ENCODE measurements around the gene PLXNA3. TPM values are rescaled to one million over a fixed set of nuclear protein-coding genes. Genes with fewer than 3 reads are reported as not detected.
A peak's percentile ranks its signal among the peaks of the same experiment; 100 is the strongest.

The PLXNA3 gene
- total RNA-seq, 1 experiment from 2014 or later = 36.3 TPM

DNA sequence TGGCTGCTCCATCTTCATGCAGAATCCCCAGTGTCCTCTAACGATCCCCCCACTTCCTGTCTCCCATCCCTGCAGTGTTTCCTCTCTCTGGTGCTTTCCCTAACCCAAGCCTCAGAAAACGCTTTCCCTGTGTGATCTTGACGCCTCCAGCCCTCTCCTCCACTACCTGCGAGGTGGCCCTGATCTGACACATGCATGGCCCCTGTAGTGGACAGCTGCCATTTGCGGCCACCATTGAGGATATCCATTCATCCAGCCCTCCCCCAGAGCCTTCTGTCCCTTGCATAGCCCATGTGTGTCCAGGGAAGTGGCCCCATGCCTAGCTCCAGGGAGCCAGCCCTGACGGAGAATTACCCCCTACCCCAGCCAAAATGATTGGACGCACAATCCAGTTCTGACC is 25.2 kb downstream of the PLXNA3 start:
- H3K79me1 ChIP-seq (ENCODE audit: insufficient read depth, low read depth, low read length, poor library complexity, severe bottlenecking) = no peaks in the 10 kb centered on the region
- no peak overlapping the region for H3K27ac ChIP-seq (ENCODE audit: insufficient read length, low read depth, low read length)
- WGBS (ENCODE audit: extremely low coverage, insufficient read length, low lambda C conversion rate) = no CpG with 5 or more reads among the region's 7 CpGs
- DNase-seq = peak; percentile 16
- no peak overlapping the region for H2AK5ac ChIP-seq (ENCODE audit: insufficient read length, low read length)
- no peak overlapping the region for H2AFZ ChIP-seq (ENCODE audit: low read length)
- no peak overlapping the region for H3K14ac ChIP-seq (ENCODE audit: insufficient read depth, low read length)
- Mint-ChIP-seq H3K27ac (peak overlapping the region in 1 of 3 experiments; percentile 33; a peak in 1 of 7 replicates), H3K36me3 (ENCODE audit: insufficient read depth in 1 of 3, low read depth in 3 of 3) (peaks cover 4 to 22% (median 18%) of the 10 kb centered on the region in 3 experiments), H3K4me1 (peaks cover 6 to 13% of the 10 kb centered on the region in 2 experiments), H3K9me3 (peaks cover 67 to 79% of the 10 kb centered on the region in 2 experiments), H3K4me3 (no peak overlapping the region), H3K27me3 (ENCODE audit: low read depth) (peaks cover 10% of the 10 kb centered on the region)
- no peak overlapping the region for H2BK120ac ChIP-seq (ENCODE audit: low read depth, low read length, poor library complexity, severe bottlenecking)
- H3K9me3 ChIP-seq (ENCODE audit: control insufficient read depth, low read depth, low read length) = peaks cover 37% of the 10 kb centered on the region
- no peak overlapping the region for H3K56ac ChIP-seq (ENCODE audit: insufficient read length, low read depth, low read length)
- no peak overlapping the region for H4K8ac ChIP-seq (replicated peaks; ENCODE audit: insufficient read length, low read depth, low read length)
- no peak overlapping the region for H3T11ph ChIP-seq (ENCODE audit: low read length)
- H2BK20ac ChIP-seq (ENCODE audit: low read depth, low read length, poor library complexity, severe bottlenecking) = no peak overlapping the region
- H3K27me3 ChIP-seq (ENCODE audit: insufficient read depth, low read length) = no peaks in the 10 kb centered on the region
- H3K4me1 ChIP-seq (ENCODE audit: insufficient read depth, low read length) = no peaks in the 10 kb centered on the region; the same call in 1 of the 2 replicates
- H3K23ac ChIP-seq (ENCODE audit: insufficient read length, low read depth, low read length) = no peak overlapping the region
- H2BK5ac ChIP-seq (ENCODE audit: insufficient read length, low read length) = no peak overlapping the region
- TF ChIP-seq, protein P1, sequence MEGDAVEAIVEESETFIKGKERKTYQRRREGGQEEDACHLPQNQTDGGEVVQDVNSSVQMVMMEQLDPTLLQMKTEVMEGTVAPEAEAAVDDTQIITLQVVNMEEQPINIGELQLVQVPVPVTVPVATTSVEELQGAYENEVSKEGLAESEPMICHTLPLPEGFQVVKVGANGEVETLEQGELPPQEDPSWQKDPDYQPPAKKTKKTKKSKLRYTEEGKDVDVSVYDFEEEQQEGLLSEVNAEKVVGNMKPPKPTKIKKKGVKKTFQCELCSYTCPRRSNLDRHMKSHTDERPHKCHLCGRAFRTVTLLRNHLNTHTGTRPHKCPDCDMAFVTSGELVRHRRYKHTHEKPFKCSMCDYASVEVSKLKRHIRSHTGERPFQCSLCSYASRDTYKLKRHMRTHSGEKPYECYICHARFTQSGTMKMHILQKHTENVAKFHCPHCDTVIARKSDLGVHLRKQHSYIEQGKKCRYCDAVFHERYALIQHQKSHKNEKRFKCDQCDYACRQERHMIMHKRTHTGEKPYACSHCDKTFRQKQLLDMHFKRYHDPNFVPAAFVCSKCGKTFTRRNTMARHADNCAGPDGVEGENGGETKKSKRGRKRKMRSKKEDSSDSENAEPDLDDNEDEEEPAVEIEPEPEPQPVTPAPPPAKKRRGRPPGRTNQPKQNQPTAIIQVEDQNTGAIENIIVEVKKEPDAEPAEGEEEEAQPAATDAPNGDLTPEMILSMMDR (conservative IDR thresholded peaks at IDR 0.05) = no peak
- H2BK15ac ChIP-seq (ENCODE audit: low read depth, low read length) = no peak overlapping the region
- no peak overlapping the region for H2BK12ac ChIP-seq (ENCODE audit: insufficient read length, low read depth, low read length)
- no peak overlapping the region for H3K4me2 ChIP-seq (ENCODE audit: insufficient read depth, insufficient read length, low read length)
- H4K20me1 ChIP-seq (ENCODE audit: control insufficient read depth, insufficient read depth, insufficient read length) = no peaks in the 10 kb centered on the region
- H3K18ac ChIP-seq (ENCODE audit: insufficient read length, low read depth, low read length) = no peak overlapping the region
- H4K5ac ChIP-seq (ENCODE audit: insufficient read length, low read depth, low read length) = no peak overlapping the region
- H3K9ac ChIP-seq (ENCODE audit: extremely low read depth, insufficient read length, low read length) = no peak overlapping the region
- H3K79me2 ChIP-seq (ENCODE audit: insufficient read depth, low read length) = no peaks in the 10 kb centered on the region
- H3K23me2 ChIP-seq (ENCODE audit: insufficient read length, low read depth, low read length, poor library complexity, severe bottlenecking) = peaks cover 4% of the 10 kb centered on the region
- no peak overlapping the region for H3K4ac ChIP-seq (ENCODE audit: low read depth, low read length)
- H4K91ac ChIP-seq (ENCODE audit: insufficient read length, low read depth, low read length) = no peak overlapping the region
